Skeletal muscle cell (primary cell): ENCODE measurements around the gene KBTBD4.
A peak's percentile ranks its signal among the peaks of the same experiment; 100 is the strongest.
"Not testable (repeated sequence)": the region's sequence is repeated elsewhere in the genome, so short reads cannot be mapped to it uniquely, and the experiment has no call there.

Experiments
- DNase-seq: peaks from one replicate; pipeline ENCODE4 v3.0.0-alpha.2; 2010; ENCODE audit warnings: low read depth
- H3K4me3 ChIP-seq: 2 replicates; pipeline ENCODE4 v1.5.1; 2011; ENCODE audit warnings: low read depth, mild to moderate bottlenecking, control low read depth, low read length, moderate library complexity

KBTBD4 gene

GRCh38 chr11:47565340-47566148 is 13.2 kb downstream of the KBTBD4 start, which contains the start of gene PTPMT1:
Gene PTPMT1 (plus strand): TSS chr11:47565599. CDS start chr11:47565623, 24 bp downstream.
- H3K4me3 ChIP-seq: peak within 1 kb of the TSS; percentile 76
- peak; percentile 29 for DNase-seq

GRCh38 chr11:47564933-47565339 is 13.8 kb downstream of the KBTBD4 start:
- peak overlapping the region; percentile 76 for H3K4me3 ChIP-seq
- no peak for DNase-seq

GRCh38 chr11:47564366-47564765 is 14.4 kb downstream of the KBTBD4 start:
- not testable (repeated sequence) for H3K4me3 ChIP-seq, DNase-seq

GRCh38 chr11:47562393-47562792 is 16.4 kb downstream of the KBTBD4 start:
- DNase-seq, H3K4me3 ChIP-seq: not testable (repeated sequence)

GRCh38 chr11:47560426-47560825 is 18.3 kb downstream of the KBTBD4 start:
- no peak overlapping the region for H3K4me3 ChIP-seq
- DNase-seq: no peak

- H3K4me3 ChIP-seq: no peak overlapping the region
- DNase-seq: no peak
Observed at GRCh38 chr11:47558695-47559094, 20.1 kb downstream of the KBTBD4 start.

- not testable (repeated sequence) for DNase-seq, H3K4me3 ChIP-seq
Observed at GRCh38 chr11:47557004-47557403, 21.8 kb downstream of the KBTBD4 start.

- H3K4me3 ChIP-seq: peak overlapping the region; percentile 99
- no peak for DNase-seq
Observed at GRCh38 chr11:47553406-47553743, 25.4 kb downstream of the KBTBD4 start.

- DNase-seq: peak; percentile 48
- H3K4me3 ChIP-seq: peak within 1 kb of the TSS; percentile 99
Observed at GRCh38 chr11:47552566-47553405, 26.0 kb downstream of the KBTBD4 start, which contains the start of gene CELF1. Gene CELF1 (minus strand): TSS chr11:47553132. CDS start chr11:47499523, 53,609 bp downstream.

GRCh38 chr11:47552056-47552565 is 26.7 kb downstream of the KBTBD4 start:
- peak overlapping the region; percentile 99 for H3K4me3 ChIP-seq
- no peak for DNase-seq

- peak overlapping the region; percentile 99 for H3K4me3 ChIP-seq
- no peak for DNase-seq
Observed at GRCh38 chr11:47551086-47551485, 27.7 kb downstream of the KBTBD4 start.

GRCh38 chr11:47550288-47551047 is 28.3 kb downstream of the KBTBD4 start:
- H3K4me3 ChIP-seq: no peak overlapping the region
- DNase-seq: no peak

- H3K4me3 ChIP-seq, DNase-seq: not testable (repeated sequence)
Observed at GRCh38 chr11:47546274-47546673, 32.5 kb downstream of the KBTBD4 start.

GRCh38 chr11:47545298-47545697 is 33.5 kb downstream of the KBTBD4 start:
- DNase-seq: no peak
- H3K4me3 ChIP-seq: no peak overlapping the region

GRCh38 chr11:47541070-47541469 is 37.7 kb downstream of the KBTBD4 start:
- H3K4me3 ChIP-seq: no peak overlapping the region
- no peak for DNase-seq

- no peak overlapping the region for H3K4me3 ChIP-seq
- no peak for DNase-seq
Observed at GRCh38 chr11:47539681-47540039, 39.1 kb downstream of the KBTBD4 start.

- no peak for DNase-seq
- no peak overlapping the region for H3K4me3 ChIP-seq
Observed at GRCh38 chr11:47538741-47539565, 39.8 kb downstream of the KBTBD4 start.

- DNase-seq: no peak
- no peak overlapping the region for H3K4me3 ChIP-seq
Observed at GRCh38 chr11:47536915-47537314, 41.9 kb downstream of the KBTBD4 start.
